ENCODE results near the gene HMGN4.

- TF ChIP-seq, protein P1, sequence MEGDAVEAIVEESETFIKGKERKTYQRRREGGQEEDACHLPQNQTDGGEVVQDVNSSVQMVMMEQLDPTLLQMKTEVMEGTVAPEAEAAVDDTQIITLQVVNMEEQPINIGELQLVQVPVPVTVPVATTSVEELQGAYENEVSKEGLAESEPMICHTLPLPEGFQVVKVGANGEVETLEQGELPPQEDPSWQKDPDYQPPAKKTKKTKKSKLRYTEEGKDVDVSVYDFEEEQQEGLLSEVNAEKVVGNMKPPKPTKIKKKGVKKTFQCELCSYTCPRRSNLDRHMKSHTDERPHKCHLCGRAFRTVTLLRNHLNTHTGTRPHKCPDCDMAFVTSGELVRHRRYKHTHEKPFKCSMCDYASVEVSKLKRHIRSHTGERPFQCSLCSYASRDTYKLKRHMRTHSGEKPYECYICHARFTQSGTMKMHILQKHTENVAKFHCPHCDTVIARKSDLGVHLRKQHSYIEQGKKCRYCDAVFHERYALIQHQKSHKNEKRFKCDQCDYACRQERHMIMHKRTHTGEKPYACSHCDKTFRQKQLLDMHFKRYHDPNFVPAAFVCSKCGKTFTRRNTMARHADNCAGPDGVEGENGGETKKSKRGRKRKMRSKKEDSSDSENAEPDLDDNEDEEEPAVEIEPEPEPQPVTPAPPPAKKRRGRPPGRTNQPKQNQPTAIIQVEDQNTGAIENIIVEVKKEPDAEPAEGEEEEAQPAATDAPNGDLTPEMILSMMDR (IDR thresholded peaks at IDR 0.05), result no peak
- no peak for TF ChIP-seq POLR2A (IDR thresholded peaks at IDR 0.05)
- TF ChIP-seq EP300 (IDR thresholded peaks at IDR 0.05), result no peak
Observed at GRCh38 chr6:26575494-26575939, 37.4 kb downstream of the HMGN4 start.

Measured in ovary (tissue), 3 donors.